Measurements from ENCODE around the gene EPSTI1. TPM values are rescaled to one million over a fixed set of nuclear protein-coding genes. Genes with fewer than 3 reads are reported as not detected.

EPSTI1 gene
- total RNA-seq, 3 donors from 2014 or later (not counting 1 experiment from before 2014, with no cell fraction given): 23.4 to 57.4 (median 34.4) TPM

DNA sequence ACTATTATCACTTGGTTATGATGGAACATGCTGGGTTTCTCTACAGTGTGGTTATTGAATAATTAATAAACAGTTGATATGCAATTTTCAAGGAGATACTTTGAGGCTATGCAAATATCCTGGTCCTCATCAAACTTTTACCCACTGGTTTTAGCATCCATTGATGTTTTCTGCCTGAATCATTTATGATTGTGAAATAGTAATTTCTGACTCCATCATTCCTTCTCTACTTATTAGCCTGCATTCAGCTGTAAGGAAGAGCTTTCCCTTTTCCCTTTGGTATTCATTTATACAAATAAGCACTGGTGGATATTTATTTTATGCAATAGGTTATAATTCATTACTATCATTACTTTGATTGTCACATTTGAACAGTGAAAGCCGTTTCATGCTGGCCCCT is 17.5 kb upstream of the EPSTI1 start:
- H3K9me3 ChIP-seq (ENCODE audit: control insufficient read depth, insufficient read depth, low read length): no peaks in the 10 kb centered on the region
- H3K27ac ChIP-seq (ENCODE audit: low read length): no peak overlapping the region
- H3K36me3 ChIP-seq (ENCODE audit: control insufficient read depth, insufficient read depth, low read length): no peaks in the 10 kb centered on the region
- no peak overlapping the region for H3K4me3 ChIP-seq (ENCODE audit: low read length)
- no peak for ATAC-seq
- H3K4me3 Mint-ChIP-seq: no peak overlapping the region
- no CpG with 5 or more reads among the region's 1 CpG for WGBS (ENCODE audit: insufficient coverage)
- H3K36me3 Mint-ChIP-seq: no peaks in the 10 kb centered on the region
- peaks cover 0 to 6% of the 10 kb centered on the region in 2 donors for H3K27me3 Mint-ChIP-seq (ENCODE audit: low read depth in 2 of 2)
- intact Hi-C loops (cut with micrococcal nuclease): no loop called here
- no peak overlapping the region for H3K27ac Mint-ChIP-seq
- no peaks in the 10 kb centered on the region for H3K9me3 Mint-ChIP-seq
- H3K4me1 ChIP-seq (ENCODE audit: control insufficient read depth, insufficient read depth, low read length): no peaks in the 10 kb centered on the region
- no peak for TF ChIP-seq CTCF (IDR thresholded peaks at IDR 0.05)
- H3K27me3 ChIP-seq (ENCODE audit: control insufficient read depth, insufficient read depth, low read length): no peaks in the 10 kb centered on the region
- no peaks in the 10 kb centered on the region for H3K4me1 Mint-ChIP-seq
- DNase-seq: no peak

GRCh38 chr13:43008596-43008995 is 16.6 kb upstream of the EPSTI1 start:
- DNase-seq: no peak
- Histone ChIP-seq H3K4me3 (ENCODE audit: low read length) (no peak overlapping the region), H3K9me3 (ENCODE audit: control insufficient read depth, insufficient read depth, low read length) (no peaks in the 10 kb centered on the region), H3K27me3 (ENCODE audit: control insufficient read depth, insufficient read depth, low read length) (no peaks in the 10 kb centered on the region), H3K36me3 (ENCODE audit: control insufficient read depth, insufficient read depth, low read length) (no peaks in the 10 kb centered on the region), H3K27ac (ENCODE audit: low read length) (no peak overlapping the region), H3K4me1 (ENCODE audit: control insufficient read depth, insufficient read depth, low read length) (no peaks in the 10 kb centered on the region)
- Mint-ChIP-seq H3K4me1 (no peaks in the 10 kb centered on the region), H3K36me3 (no peaks in the 10 kb centered on the region), H3K27ac (no peak overlapping the region), H3K9me3 (no peaks in the 10 kb centered on the region), H3K4me3 (no peak overlapping the region), H3K27me3 (ENCODE audit: low read depth in 2 of 2) (peaks cover 0 to 6% of the 10 kb centered on the region in 2 donors)
- WGBS (ENCODE audit: insufficient coverage): 100% methylated on average over 2 of the region's 3 CpGs
- no peak for TF ChIP-seq CTCF (IDR thresholded peaks at IDR 0.05)
- intact Hi-C loops (cut with micrococcal nuclease): no loop called here
- no peak for ATAC-seq

GRCh38 chr13:43006893-43007631 is 15.0 kb upstream of the EPSTI1 start:
- Histone ChIP-seq H3K36me3 (ENCODE audit: control insufficient read depth, insufficient read depth, low read length) (no peaks in the 10 kb centered on the region), H3K27ac (ENCODE audit: low read length) (no peak overlapping the region), H3K27me3 (ENCODE audit: control insufficient read depth, insufficient read depth, low read length) (no peaks in the 10 kb centered on the region), H3K4me3 (ENCODE audit: low read length) (no peak overlapping the region), H3K4me1 (ENCODE audit: control insufficient read depth, insufficient read depth, low read length) (no peaks in the 10 kb centered on the region), H3K9me3 (ENCODE audit: control insufficient read depth, insufficient read depth, low read length) (no peaks in the 10 kb centered on the region)
- intact Hi-C loops (cut with micrococcal nuclease): no loop called here
- Mint-ChIP-seq H3K27ac (no peak overlapping the region), H3K36me3 (no peaks in the 10 kb centered on the region), H3K27me3 (ENCODE audit: low read depth in 2 of 2) (peaks cover 0 to 6% of the 10 kb centered on the region in 2 donors), H3K9me3 (no peaks in the 10 kb centered on the region), H3K4me1 (no peaks in the 10 kb centered on the region), H3K4me3 (no peak overlapping the region)
- no peak for TF ChIP-seq CTCF (IDR thresholded peaks at IDR 0.05)
- no peak for ATAC-seq
- 57% methylated on average over 2 of the region's 3 CpGs for WGBS (ENCODE audit: insufficient coverage)
- DNase-seq: no peak

Data from natural killer cell (primary cell).